Neural cell (in vitro differentiated cells): ENCODE results near the gene SRPK1. TPM values are rescaled to one million over a fixed set of nuclear protein-coding genes. Genes with fewer than 3 reads are reported as not detected.
A peak's percentile ranks its signal among the peaks of the same experiment; 100 is the strongest.

Source experiments
- H2AFZ ChIP-seq: fragments of 200-600, 300-800 bp; sonication (generic), shearing (Covaris generic); 2 replicates; pipeline ENCODE4 v1.6.0; 2014; ENCODE audit warnings: low read depth, mild to moderate bottlenecking, antibody characterized with exemption, low read length, moderate library complexity
- H3F3A ChIP-seq: fragments of 200-600 bp; shearing (Covaris generic); 2 replicates; pipeline ENCODE4 v1.6.1; 2016; ENCODE audit warnings: mild to moderate bottlenecking, moderate library complexity, mixed read lengths, antibody characterized with exemption, low read length; ENCODE audit not compliant: insufficient read depth, poor library complexity, severe bottlenecking
- H3K27ac ChIP-seq: fragments of 200-600, 300-800 bp; sonication (generic), shearing (Covaris generic); 2 replicates; pipeline ENCODE4 v1.5.1; 2014; ENCODE audit warnings: mild to moderate bottlenecking, low read length, moderate library complexity
- H3K27me3 ChIP-seq: fragments of 300-800, 200-600 bp; sonication (generic), shearing (Covaris generic); 2 replicates; pipeline ENCODE4 v1.6.0; 2014; ENCODE audit warnings: mild to moderate bottlenecking, low read depth, low read length, moderate library complexity; ENCODE audit not compliant: insufficient read depth
- H3K36me3 ChIP-seq: fragments of 300-800, 200-600 bp; sonication (generic), shearing (Covaris generic); 2 replicates; pipeline ENCODE4 v1.5.1; 2014; ENCODE audit warnings: mild to moderate bottlenecking, antibody characterized with exemption, low read length, moderate library complexity; ENCODE audit not compliant: insufficient read depth
- H3K4me2 ChIP-seq: fragments of 300-800, 200-600 bp; sonication (generic), shearing (Covaris generic); 2 replicates; pipeline ENCODE4 v1.6.0; 2014; ENCODE audit warnings: mild to moderate bottlenecking, low read length
- H3K4me3 ChIP-seq: fragments of 300-800, 200-600 bp; sonication (generic), shearing (Covaris generic); 2 replicates; pipeline ENCODE4 v1.5.1; 2014; ENCODE audit warnings: mild to moderate bottlenecking, low read length, moderate library complexity
- H3K79me2 ChIP-seq: fragments of 200-600 bp; shearing (Covaris generic); replicated peaks from 2 replicates; pipeline ENCODE4 v1.6.0; 2014; ENCODE audit warnings: mild to moderate bottlenecking, low read length, moderate library complexity; ENCODE audit not compliant: insufficient read depth
- H3K9ac ChIP-seq: fragments of 300-800, 200-600 bp; sonication (generic), shearing (Covaris generic); 2 replicates; pipeline ENCODE4 v1.6.1; 2016; ENCODE audit warnings: mild to moderate bottlenecking, low read length, mixed read lengths
- H3K9me2 ChIP-seq: fragments of 200-600 bp; shearing (Covaris generic); 2 replicates; pipeline ENCODE4 v1.6.1; 2016; ENCODE audit warnings: mild to moderate bottlenecking, low read length, mixed read lengths; ENCODE audit not compliant: insufficient read depth
- H3K9me3 ChIP-seq: fragments of 200-600, 300-800 bp; sonication (generic), shearing (Covaris generic); 2 replicates; pipeline ENCODE4 v1.6.1; 2016; ENCODE audit warnings: mild to moderate bottlenecking, mixed run types, low read length, moderate library complexity, mixed read lengths
- H4K20me1 ChIP-seq: fragments of 200-600 bp; shearing (Covaris generic); 2 replicates; pipeline ENCODE4 v1.6.1; 2016; ENCODE audit warnings: mild to moderate bottlenecking, mixed run types; ENCODE audit not compliant: insufficient read depth
- CTCF ChIP-seq: fragments of 450-650 bp; IDR thresholded peaks from 2 replicates; pipeline ENCODE4 v1.5.1; 2014; ENCODE audit warnings: antibody characterized with exemption, mild to moderate bottlenecking, moderate library complexity; ENCODE audit not compliant: poor library complexity, severe bottlenecking
- EP300 ChIP-seq: fragments of 450-650 bp; conservative IDR thresholded peaks from 2 replicates; pipeline ENCODE4 v1.6.1; 2014; ENCODE audit warnings: antibody characterized with exemption, mild to moderate bottlenecking, moderate library complexity; ENCODE audit not compliant: poor library complexity, severe bottlenecking
- EZH2 ChIP-seq: fragments of 200-600, 300-800 bp; shearing (Covaris generic), sonication (generic); IDR thresholded peaks from 2 replicates; pipeline ENCODE4 v1.6.1; 2014; ENCODE audit warnings: antibody characterized with exemption, low read length, borderline replicate concordance, mild to moderate bottlenecking; ENCODE audit not compliant: insufficient read depth, poor library complexity, severe bottlenecking
- MXI1 ChIP-seq: fragments of 450-650 bp; conservative IDR thresholded peaks from 2 replicates; pipeline ENCODE4 v1.6.1; 2014; ENCODE audit warnings: antibody characterized with exemption, mild to moderate bottlenecking; ENCODE audit not compliant: poor library complexity, severe bottlenecking
- POLR2AphosphoS5 ChIP-seq: IDR thresholded peaks from 2 replicates; pipeline ENCODE4 v1.6.1; 2012
- RAD21 ChIP-seq: fragments of 450-650 bp; conservative IDR thresholded peaks from 2 replicates; pipeline ENCODE4 v1.6.1; 2014; ENCODE audit warnings: antibody characterized with exemption, mild to moderate bottlenecking, moderate library complexity
- REST ChIP-seq: IDR thresholded peaks from 2 replicates; pipeline ENCODE4 v1.6.1; 2012; ENCODE audit warnings: borderline replicate concordance
- SMC3 ChIP-seq: fragments of 450-650 bp; conservative IDR thresholded peaks from 2 replicates; pipeline ENCODE4 v1.6.1; 2014; ENCODE audit warnings: antibody characterized with exemption, mild to moderate bottlenecking, moderate library complexity; ENCODE audit not compliant: poor library complexity
- TAF1 ChIP-seq: IDR thresholded peaks from 2 replicates; pipeline ENCODE4 v1.6.1; 2012; ENCODE audit warnings: low read depth
- polyA plus RNA-seq: library from polyadenylated mRNA; depleted of rRNA; stranded (reverse); fragments of >200 nt; gene quantifications from 2 replicates; pipeline ENCODE4 v1.2.3, GENCODE V29; 2014

The SRPK1 gene
- polyA plus RNA-seq, 1 donor from 2014 or later, result 39.9 TPM

GRCh38 chr6:35804996-35805736 lies 115.7 kb downstream of the SRPK1 start, which contains the start of gene LHFPL5:
TSS of gene LHFPL5 (plus strand) at chr6:35805352. CDS start at chr6:35805671, 319 bp downstream.
- Histone ChIP-seq H3K9ac (peak within 1 kb of the TSS; percentile 36), H3F3A (no peaks in the 10 kb centered on the region), H2AFZ (no peak within 1 kb of the TSS), H4K20me1 (no peaks in the 10 kb centered on the region), H3K9me2 (no peaks in the 10 kb centered on the region), H3K9me3 (no peaks in the 10 kb centered on the region), H3K4me3 (peak within 1 kb of the TSS; percentile 62), H3K27ac (no peak within 1 kb of the TSS), H3K36me3 (no peaks in the 10 kb centered on the region), H3K79me2 (no peaks in the 10 kb centered on the region), H3K4me2 (no peak within 1 kb of the TSS), H3K27me3 (no peaks in the 10 kb centered on the region)
- TF ChIP-seq TAF1, result no peak
- peak; percentile 90 for TF ChIP-seq REST
- no peak for TF ChIP-seq MXI1

GRCh38 chr6:35801148-35801547 lies 119.8 kb downstream of the SRPK1 start:
- Histone ChIP-seq H3K9me3 (no peaks in the 10 kb centered on the region), H3K9ac (no peak overlapping the region), H3K36me3 (no peaks in the 10 kb centered on the region), H3K4me3 (no peak overlapping the region), H2AFZ (no peak overlapping the region), H3K27me3 (no peaks in the 10 kb centered on the region), H3F3A (no peaks in the 10 kb centered on the region), H3K4me2 (no peak overlapping the region), H3K27ac (no peak overlapping the region), H3K79me2 (no peaks in the 10 kb centered on the region), H4K20me1 (no peaks in the 10 kb centered on the region), H3K9me2 (no peaks in the 10 kb centered on the region)
- TF ChIP-seq EP300 (no peak), MXI1 (no peak), CTCF (no peak), SMC3 (no peak), TAF1 (no peak), EZH2 (no peak), RAD21 (no peak), REST (no peak), POLR2AphosphoS5 (no peak)
